Parathyroid adenoma (tissue), 2 donors: ENCODE data around the gene RFT1.

ENCODE experiments used
- H2AFZ ChIP-seq: fragments of 300-600 bp; sonication (generic); one replicate; pipeline ENCODE4 v1.7.0; 2017; ENCODE audit warnings: antibody characterized with exemption, mild to moderate bottlenecking
- H3K27ac ChIP-seq: fragments of 300-600 bp; sonication (generic); one replicate; pipeline ENCODE4 v1.7.0; 2017
- H3K27me3 ChIP-seq: fragments of 300-600 bp; sonication (generic); one replicate; pipeline ENCODE4 v1.7.0; 2017; ENCODE audit warnings: low read length; ENCODE audit not compliant: control insufficient read depth, insufficient read depth
- H3K36me3 ChIP-seq: fragments of 300-600 bp; sonication (generic); one replicate; pipeline ENCODE4 v1.7.0; 2017; ENCODE audit warnings: low read length; ENCODE audit not compliant: control insufficient read depth, insufficient read depth
- H3K4me1 ChIP-seq: fragments of 300-600 bp; sonication (generic); one replicate; pipeline ENCODE4 v1.7.0; 2017; ENCODE audit warnings: control low read depth
- H3K4me2 ChIP-seq: fragments of 300-600 bp; sonication (generic); one replicate; pipeline ENCODE4 v1.7.0; 2017; ENCODE audit warnings: low read length
- H3K4me3 ChIP-seq: fragments of 300-600 bp; sonication (generic); one replicate; pipeline ENCODE4 v1.7.0; 2017; ENCODE audit warnings: low read depth, low read length
- H3K79me2 ChIP-seq: fragments of 300-600 bp; sonication (generic); one replicate; pipeline ENCODE4 v1.7.0; 2017; ENCODE audit warnings: control low read depth
- H3K9ac ChIP-seq: fragments of 300-600 bp; sonication (generic); one replicate; pipeline ENCODE4 v1.7.0; 2017; ENCODE audit warnings: mild to moderate bottlenecking
- H3K9me3 ChIP-seq: fragments of 300-600 bp; sonication (generic); one replicate; pipeline ENCODE4 v1.7.0; 2017; ENCODE audit warnings: low read length; ENCODE audit not compliant: control insufficient read depth
- TF ChIP-seq, protein P1 (sequence below): fragments of 300-600 bp; sonication (generic); IDR thresholded peaks from one replicate; pipeline ENCODE4 v1.7.0; 2017; ENCODE audit warnings: antibody characterized with exemption, mild to moderate bottlenecking
- donor health status: primary hyperparathyroidism.

RFT1 gene

DNA sequence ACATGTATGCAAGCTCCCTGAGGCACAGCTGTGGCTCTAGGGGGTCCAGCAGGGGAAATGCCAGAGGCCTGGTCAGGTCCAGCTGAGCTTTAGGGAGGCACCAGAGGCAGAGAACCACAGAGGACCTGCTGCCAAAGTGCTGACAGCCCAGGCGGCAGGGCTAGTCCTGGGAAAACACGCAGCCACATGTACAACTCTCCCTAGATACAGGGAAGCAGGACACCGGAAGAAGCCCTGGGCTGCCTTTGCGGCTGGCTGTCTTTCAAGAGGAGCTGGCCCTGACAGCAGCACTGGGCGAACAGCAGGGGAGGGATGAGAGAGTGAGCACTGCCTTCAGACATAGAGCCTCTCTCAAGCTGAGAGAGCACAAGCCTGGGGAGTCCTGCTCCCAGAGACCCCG lies 40.7 kb downstream of the RFT1 start:
- Histone ChIP-seq H3K27ac (no peak overlapping the region), H3K9ac (no peak overlapping the region)
- TF ChIP-seq, protein P1, sequence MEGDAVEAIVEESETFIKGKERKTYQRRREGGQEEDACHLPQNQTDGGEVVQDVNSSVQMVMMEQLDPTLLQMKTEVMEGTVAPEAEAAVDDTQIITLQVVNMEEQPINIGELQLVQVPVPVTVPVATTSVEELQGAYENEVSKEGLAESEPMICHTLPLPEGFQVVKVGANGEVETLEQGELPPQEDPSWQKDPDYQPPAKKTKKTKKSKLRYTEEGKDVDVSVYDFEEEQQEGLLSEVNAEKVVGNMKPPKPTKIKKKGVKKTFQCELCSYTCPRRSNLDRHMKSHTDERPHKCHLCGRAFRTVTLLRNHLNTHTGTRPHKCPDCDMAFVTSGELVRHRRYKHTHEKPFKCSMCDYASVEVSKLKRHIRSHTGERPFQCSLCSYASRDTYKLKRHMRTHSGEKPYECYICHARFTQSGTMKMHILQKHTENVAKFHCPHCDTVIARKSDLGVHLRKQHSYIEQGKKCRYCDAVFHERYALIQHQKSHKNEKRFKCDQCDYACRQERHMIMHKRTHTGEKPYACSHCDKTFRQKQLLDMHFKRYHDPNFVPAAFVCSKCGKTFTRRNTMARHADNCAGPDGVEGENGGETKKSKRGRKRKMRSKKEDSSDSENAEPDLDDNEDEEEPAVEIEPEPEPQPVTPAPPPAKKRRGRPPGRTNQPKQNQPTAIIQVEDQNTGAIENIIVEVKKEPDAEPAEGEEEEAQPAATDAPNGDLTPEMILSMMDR: no peak

DNA sequence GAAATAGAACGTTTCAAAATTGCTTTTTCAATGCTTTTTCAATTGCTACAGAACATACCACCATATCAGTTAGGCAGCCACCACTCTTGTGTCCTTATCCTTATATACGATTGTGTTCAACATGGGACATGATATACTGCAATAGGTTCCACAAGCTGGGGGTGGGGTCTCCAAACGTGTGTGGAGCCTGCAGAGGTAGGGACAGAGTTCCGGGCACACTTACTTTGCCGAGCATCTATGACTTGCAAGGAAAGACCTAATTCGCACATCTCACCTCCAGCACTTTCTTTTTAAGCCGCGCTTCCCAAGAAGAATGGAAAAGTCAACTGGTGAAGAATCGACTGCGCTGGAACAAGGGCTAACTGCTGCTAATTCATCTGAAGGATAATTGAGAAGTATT lies 44.8 kb downstream of the RFT1 start:
- Histone ChIP-seq H3K36me3 (no peaks in the 10 kb centered on the region), H3K4me2 (no peak overlapping the region), H3K27me3 (no peaks in the 10 kb centered on the region), H3K27ac (no peak overlapping the region), H3K4me3 (no peak overlapping the region), H3K9me3 (no peaks in the 10 kb centered on the region), H2AFZ (no peak overlapping the region), H3K4me1 (no peaks in the 10 kb centered on the region), H3K9ac (no peak overlapping the region), H3K79me2 (no peaks in the 10 kb centered on the region)
- TF ChIP-seq, protein P1: no peak

More for the DNA sequence above, 40.7 kb downstream of the RFT1 start:
- Histone ChIP-seq H3K4me3 (no peak overlapping the region), H3K4me1 (no peaks in the 10 kb centered on the region), H3K4me2 (no peak overlapping the region), H3K9me3 (no peaks in the 10 kb centered on the region), H3K79me2 (no peaks in the 10 kb centered on the region), H3K36me3 (no peaks in the 10 kb centered on the region), H3K27me3 (no peaks in the 10 kb centered on the region), H2AFZ (no peak overlapping the region)

DNA sequence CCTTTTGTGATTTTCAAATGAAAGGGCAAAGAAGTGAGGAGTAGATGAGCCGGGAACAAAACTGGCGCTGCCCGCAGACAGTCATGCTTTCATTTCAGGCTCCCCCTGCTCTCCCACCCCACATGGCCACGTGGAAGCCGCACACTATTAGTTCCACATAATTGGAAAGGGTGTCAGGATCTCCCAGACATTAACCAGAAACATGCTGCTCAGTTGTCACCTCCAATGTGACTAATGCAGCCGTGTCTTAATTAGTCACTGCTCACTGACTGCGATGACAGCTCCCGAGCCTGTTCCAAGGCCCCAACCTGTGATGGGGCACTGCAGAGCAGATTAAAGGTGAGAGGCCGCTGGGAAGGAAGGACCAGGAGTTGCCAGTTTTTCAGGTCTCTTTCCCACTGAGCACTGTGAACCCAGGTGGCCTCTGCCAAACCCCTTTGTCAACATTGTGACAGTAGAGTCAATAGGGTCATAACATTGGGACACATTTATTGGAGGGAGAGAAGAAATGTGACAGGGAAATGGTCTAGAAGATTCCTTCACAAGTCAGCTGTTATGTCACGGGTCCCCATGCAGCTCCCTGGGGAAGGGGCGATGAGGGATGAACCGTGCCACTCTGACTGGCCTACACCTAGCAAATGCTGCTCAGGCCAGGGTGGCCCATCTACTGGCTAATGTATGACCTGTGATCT lies 45.8 kb downstream of the RFT1 start:
- H2AFZ ChIP-seq: no peak overlapping the region
- H3K4me2 ChIP-seq: no peak overlapping the region
- no peaks in the 10 kb centered on the region for H3K27me3 ChIP-seq
- no peak overlapping the region for H3K27ac ChIP-seq
- H3K79me2 ChIP-seq: no peaks in the 10 kb centered on the region
- no peak overlapping the region for H3K4me3 ChIP-seq
- no peaks in the 10 kb centered on the region for H3K36me3 ChIP-seq
- H3K9me3 ChIP-seq: no peaks in the 10 kb centered on the region
- TF ChIP-seq, protein P1: no peak
- no peak overlapping the region for H3K9ac ChIP-seq
- H3K4me1 ChIP-seq: no peaks in the 10 kb centered on the region

DNA sequence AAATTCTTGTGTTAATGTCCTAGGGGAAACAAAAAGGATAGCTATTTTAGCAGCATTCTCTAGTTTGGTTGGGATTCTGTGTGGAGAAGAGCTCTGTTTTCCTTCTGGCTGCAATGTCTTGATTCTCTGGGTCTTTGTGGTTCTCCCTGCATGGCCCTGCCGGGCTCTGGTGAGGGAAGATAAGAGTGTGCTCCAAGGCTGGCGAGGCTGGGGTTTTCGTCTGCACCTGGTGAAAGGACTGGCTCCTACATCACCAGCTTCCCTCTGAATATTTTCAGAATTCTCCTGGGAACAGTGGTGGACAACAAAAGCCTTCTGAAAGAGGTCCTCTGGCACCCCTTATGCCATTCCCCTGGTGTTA lies 46.3 kb downstream of the RFT1 start:
- no peak overlapping the region for H3K4me3 ChIP-seq
- H3K4me2 ChIP-seq: no peak overlapping the region
- H3K36me3 ChIP-seq: no peaks in the 10 kb centered on the region
- TF ChIP-seq, protein P1: no peak
- no peak overlapping the region for H2AFZ ChIP-seq
- H3K9ac ChIP-seq: no peak overlapping the region
- H3K9me3 ChIP-seq: no peaks in the 10 kb centered on the region
- H3K27me3 ChIP-seq: no peaks in the 10 kb centered on the region
- no peaks in the 10 kb centered on the region for H3K79me2 ChIP-seq
- no peaks in the 10 kb centered on the region for H3K4me1 ChIP-seq
- H3K27ac ChIP-seq: no peak overlapping the region

DNA sequence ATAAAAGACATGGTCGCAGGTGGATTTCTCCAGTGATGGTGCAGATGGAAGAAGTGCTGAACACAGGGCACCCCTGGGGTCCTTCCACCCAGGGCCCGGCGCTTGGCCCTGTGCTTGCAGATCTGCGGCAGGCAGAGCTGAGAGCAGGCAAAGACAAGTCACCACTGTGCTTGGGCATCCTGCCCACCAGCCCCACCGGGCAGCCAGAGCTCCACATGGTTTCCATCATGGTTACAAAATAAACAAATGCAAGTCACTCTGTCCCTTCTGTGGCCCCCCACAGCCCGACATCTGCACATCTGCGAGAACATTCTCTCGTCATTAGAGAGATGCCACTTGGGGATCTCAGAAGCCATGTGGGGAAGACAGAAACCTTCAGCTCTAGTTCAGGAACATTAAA lies 46.7 kb downstream of the RFT1 start:
- TF ChIP-seq, protein P1: no peak
- no peak overlapping the region for H3K9ac ChIP-seq
- H3K36me3 ChIP-seq: no peaks in the 10 kb centered on the region
- no peaks in the 10 kb centered on the region for H3K27me3 ChIP-seq
- H3K4me3 ChIP-seq: no peak overlapping the region
- no peak overlapping the region for H3K4me2 ChIP-seq
- no peaks in the 10 kb centered on the region for H3K79me2 ChIP-seq
- H2AFZ ChIP-seq: no peak overlapping the region
- H3K27ac ChIP-seq: no peak overlapping the region
- no peaks in the 10 kb centered on the region for H3K9me3 ChIP-seq
- no peaks in the 10 kb centered on the region for H3K4me1 ChIP-seq
